Measurements from ENCODE around the gene FBXL19. TPM values are rescaled to one million over a fixed set of nuclear protein-coding genes. Genes with fewer than 3 reads are reported as not detected.

Gene FBXL19
- total and polyA plus RNA-seq, 2 of the 13 experiments (the other 11 are each of a cell fraction or from before 2014, with no cell fraction given): 6.0 to 13.7 TPM

DNA sequence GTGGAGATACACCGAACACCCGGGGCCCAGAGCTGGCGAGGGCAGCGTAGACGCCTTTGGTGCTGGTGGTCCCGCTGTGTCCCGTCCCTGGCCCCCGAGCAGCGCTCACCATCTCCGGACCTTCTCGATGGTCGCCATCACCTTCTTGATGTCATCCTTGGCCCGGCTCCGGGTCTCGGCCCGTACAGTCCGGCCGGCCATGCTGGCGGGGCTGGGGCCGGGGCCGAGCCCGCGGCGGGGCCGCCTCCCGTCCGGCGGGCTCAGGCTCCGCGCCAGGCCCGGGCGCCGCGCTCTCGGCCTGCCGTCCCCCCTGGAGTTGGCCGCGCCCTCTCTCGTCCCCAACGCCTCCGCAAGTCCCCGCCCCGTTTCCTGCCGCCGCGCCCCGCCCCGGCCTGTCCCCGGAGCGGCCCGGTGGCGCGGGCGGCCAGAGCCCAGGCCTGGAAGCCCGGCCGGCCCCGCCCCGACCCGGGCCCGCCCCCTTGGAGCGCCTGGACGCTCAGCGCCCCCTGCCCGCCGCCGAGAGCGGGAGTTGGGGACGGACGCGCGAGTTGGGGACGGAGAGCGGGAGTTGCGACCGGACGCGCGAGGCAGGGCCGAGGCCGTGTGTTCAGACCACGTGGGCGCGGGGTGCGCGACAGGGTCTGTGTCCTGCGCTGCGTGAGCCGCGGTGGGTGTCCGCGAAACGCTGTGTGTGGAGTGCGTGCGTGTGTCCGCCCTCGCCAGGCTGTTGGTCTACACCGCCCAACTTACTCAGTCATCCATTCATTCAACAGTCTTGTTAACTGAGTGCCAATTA, 29.4 kb upstream of the FBXL19 start, which contains the start of gene BCL7C (continued):
- TF ChIP-seq, protein P1, sequence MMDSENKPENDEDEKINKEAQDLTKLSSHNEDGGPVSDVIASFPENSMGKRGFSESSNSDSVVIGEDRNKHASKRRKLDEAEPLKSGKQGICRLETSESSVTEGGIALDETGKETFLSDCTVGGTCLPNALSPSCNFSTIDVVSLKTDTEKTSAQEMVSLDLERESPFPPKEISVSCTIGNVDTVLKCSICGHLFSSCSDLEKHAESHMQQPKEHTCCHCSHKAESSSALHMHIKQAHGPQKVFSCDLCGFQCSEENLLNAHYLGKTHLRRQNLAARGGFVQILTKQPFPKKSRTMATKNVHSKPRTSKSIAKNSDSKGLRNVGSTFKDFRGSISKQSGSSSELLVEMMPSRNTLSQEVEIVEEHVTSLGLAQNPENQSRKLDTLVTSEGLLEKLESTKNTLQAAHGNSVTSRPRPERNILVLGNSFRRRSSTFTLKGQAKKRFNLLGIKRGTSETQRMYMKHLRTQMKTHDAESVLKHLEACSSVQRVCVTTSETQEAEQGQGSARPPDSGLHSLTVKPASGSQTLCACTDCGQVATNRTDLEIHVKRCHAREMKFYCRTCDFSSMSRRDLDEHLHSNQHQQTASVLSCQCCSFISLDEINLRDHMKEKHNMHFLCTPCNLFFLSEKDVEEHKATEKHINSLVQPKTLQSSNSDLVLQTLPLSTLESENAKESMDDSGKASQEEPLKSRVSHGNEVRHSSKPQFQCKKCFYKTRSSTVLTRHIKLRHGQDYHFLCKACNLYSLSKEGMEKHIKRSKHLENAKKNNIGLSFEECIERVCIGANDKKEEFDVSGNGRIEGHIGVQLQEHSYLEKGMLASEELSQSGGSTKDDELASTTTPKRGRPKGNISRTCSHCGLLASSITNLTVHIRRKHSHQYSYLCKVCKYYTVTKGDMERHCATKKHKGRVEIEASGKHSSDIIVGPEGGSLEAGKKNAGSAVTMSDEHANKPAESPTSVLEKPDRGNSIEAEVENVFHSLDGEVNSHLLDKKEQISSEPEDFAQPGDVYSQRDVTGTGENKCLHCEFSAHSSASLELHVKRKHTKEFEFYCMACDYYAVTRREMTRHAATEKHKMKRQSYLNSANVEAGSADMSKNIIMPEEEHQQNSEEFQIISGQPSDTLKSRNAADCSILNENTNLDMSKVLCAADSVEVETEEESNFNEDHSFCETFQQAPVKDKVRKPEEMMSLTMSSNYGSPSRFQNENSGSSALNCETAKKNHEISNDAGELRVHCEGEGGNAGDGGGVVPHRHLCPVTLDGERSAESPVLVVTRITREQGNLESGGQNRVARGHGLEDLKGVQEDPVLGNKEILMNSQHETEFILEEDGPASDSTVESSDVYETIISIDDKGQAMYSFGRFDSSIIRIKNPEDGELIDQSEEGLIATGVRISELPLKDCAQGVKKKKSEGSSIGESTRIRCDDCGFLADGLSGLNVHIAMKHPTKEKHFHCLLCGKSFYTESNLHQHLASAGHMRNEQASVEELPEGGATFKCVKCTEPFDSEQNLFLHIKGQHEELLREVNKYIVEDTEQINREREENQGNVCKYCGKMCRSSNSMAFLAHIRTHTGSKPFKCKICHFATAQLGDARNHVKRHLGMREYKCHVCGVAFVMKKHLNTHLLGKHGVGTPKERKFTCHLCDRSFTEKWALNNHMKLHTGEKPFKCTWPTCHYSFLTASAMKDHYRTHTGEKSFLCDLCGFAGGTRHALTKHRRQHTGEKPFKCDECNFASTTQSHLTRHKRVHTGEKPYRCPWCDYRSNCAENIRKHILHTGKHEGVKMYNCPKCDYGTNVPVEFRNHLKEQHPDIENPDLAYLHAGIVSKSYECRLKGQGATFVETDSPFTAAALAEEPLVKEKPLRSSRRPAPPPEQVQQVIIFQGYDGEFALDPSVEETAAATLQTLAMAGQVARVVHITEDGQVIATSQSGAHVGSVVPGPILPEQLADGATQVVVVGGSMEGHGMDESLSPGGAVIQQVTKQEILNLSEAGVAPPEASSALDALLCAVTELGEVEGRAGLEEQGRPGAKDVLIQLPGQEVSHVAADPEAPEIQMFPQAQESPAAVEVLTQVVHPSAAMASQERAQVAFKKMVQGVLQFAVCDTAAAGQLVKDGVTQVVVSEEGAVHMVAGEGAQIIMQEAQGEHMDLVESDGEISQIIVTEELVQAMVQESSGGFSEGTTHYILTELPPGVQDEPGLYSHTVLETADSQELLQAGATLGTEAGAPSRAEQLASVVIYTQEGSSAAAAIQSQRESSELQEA (CRISPR knock-in tag; IDR thresholded peaks at IDR 0.05; ENCODE audit: not compliant biosample characterization): peak; percentile 46
- TF ChIP-seq ZSCAN31 (CRISPR knock-in tag; IDR thresholded peaks at IDR 0.05; ENCODE audit: low read depth): peak; percentile 49; the same call in 1 of the 2 replicates
- TF ChIP-seq ZNF446 (CRISPR knock-in tag; IDR thresholded peaks at IDR 0.05): peak; percentile 98; the same call in 1 of the 2 replicates
- peak; percentile 38; the same call in 1 of the 2 replicates for TF ChIP-seq KDM3A (CRISPR knock-in tag; IDR thresholded peaks at IDR 0.05; ENCODE audit: low read depth)
- TF ChIP-seq FOSL2 (CRISPR knock-in tag; IDR thresholded peaks at IDR 0.05): peak; percentile 55
- peak; percentile 93 for TF ChIP-seq MTA1 (CRISPR knock-in tag; IDR thresholded peaks at IDR 0.05; ENCODE audit: borderline replicate concordance)
- peak; percentile 99 for TF ChIP-seq ZNF773 (CRISPR knock-in tag; IDR thresholded peaks at IDR 0.05; ENCODE audit: borderline replicate concordance)
- TF ChIP-seq, protein P2, sequence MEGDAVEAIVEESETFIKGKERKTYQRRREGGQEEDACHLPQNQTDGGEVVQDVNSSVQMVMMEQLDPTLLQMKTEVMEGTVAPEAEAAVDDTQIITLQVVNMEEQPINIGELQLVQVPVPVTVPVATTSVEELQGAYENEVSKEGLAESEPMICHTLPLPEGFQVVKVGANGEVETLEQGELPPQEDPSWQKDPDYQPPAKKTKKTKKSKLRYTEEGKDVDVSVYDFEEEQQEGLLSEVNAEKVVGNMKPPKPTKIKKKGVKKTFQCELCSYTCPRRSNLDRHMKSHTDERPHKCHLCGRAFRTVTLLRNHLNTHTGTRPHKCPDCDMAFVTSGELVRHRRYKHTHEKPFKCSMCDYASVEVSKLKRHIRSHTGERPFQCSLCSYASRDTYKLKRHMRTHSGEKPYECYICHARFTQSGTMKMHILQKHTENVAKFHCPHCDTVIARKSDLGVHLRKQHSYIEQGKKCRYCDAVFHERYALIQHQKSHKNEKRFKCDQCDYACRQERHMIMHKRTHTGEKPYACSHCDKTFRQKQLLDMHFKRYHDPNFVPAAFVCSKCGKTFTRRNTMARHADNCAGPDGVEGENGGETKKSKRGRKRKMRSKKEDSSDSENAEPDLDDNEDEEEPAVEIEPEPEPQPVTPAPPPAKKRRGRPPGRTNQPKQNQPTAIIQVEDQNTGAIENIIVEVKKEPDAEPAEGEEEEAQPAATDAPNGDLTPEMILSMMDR (CRISPR knock-in tag; IDR thresholded peaks at IDR 0.05): peak; percentile 93
- TF ChIP-seq SAP130 (CRISPR knock-in tag; IDR thresholded peaks at IDR 0.05; ENCODE audit: low read depth): peak; percentile 82
- TF ChIP-seq ZNF775 (CRISPR knock-in tag; IDR thresholded peaks at IDR 0.05; ENCODE audit: borderline replicate concordance): no peak
- TF ChIP-seq XRCC5 (optimal IDR thresholded peaks at IDR 0.05; ENCODE audit: low read length): peak; percentile 55
- TF ChIP-seq ZNF564 (CRISPR knock-in tag; IDR thresholded peaks at IDR 0.05): peak; percentile 85; the same call in 1 of the 2 replicates
- TF ChIP-seq, protein P3, sequence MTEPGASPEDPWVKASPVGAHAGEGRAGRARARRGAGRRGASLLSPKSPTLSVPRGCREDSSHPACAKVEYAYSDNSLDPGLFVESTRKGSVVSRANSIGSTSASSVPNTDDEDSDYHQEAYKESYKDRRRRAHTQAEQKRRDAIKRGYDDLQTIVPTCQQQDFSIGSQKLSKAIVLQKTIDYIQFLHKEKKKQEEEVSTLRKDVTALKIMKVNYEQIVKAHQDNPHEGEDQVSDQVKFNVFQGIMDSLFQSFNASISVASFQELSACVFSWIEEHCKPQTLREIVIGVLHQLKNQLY (CRISPR knock-in tag; IDR thresholded peaks at IDR 0.05): peak; percentile 50; the same call in 1 of the 2 replicates
- 0 out of 2 replicates have a peak, but pooled peaks have one; percentile 62 for TF ChIP-seq ZFP37 (CRISPR knock-in tag; IDR thresholded peaks at IDR 0.05; ENCODE audit: borderline replicate concordance)
- TF ChIP-seq NFE2L1 (CRISPR knock-in tag; IDR thresholded peaks at IDR 0.05; ENCODE audit: borderline replicate concordance): peak; percentile 95
- TF ChIP-seq TAF1 (CRISPR knock-in tag; IDR thresholded peaks at IDR 0.05): peak; percentile 72
- TF ChIP-seq, protein P4, sequence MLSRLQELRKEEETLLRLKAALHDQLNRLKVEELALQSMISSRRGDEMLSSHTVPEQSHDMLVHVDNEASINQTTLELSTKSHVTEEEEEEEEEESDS (CRISPR knock-in tag; IDR thresholded peaks at IDR 0.05; ENCODE audit: borderline replicate concordance): peak; percentile 21; the same call in 1 of the 2 replicates
- peak; percentile 93 for TF ChIP-seq ZNF432 (CRISPR knock-in tag; IDR thresholded peaks at IDR 0.05; ENCODE audit: borderline replicate concordance)
- TF ChIP-seq ZNF136 (CRISPR knock-in tag; IDR thresholded peaks at IDR 0.05; ENCODE audit: low read depth): no peak

All from HepG2 (cell line).